ENCODE results near the gene PXDN. TPM values are rescaled to one million over a fixed set of nuclear protein-coding genes. Genes with fewer than 3 reads are reported as not detected.
"Not testable (repeated sequence)": the region's sequence is repeated elsewhere in the genome, so short reads cannot be mapped to it uniquely, and the experiment has no call there.

The PXDN gene
- total and polyA plus RNA-seq, 2 of the 4 experiments (the other 2 are of a cell fraction): 153 to 332 TPM

- H3K14ac ChIP-seq (replicated peaks; ENCODE audit: low read depth, low read length); H3K9ac ChIP-seq (ENCODE audit: low read depth, low read length); intact Hi-C loops (cut with micrococcal nuclease); H3K36me3 ChIP-seq (ENCODE audit: control insufficient read depth, insufficient read depth, low read length); H2AK5ac ChIP-seq (ENCODE audit: low read depth, low read length); H3K56ac ChIP-seq (ENCODE audit: extremely low read depth, insufficient read depth, low read length); H2BK15ac ChIP-seq (ENCODE audit: low read depth, low read length); H2BK20ac ChIP-seq (ENCODE audit: low read depth, low read length); H3K27me3 ChIP-seq (ENCODE audit: control insufficient read depth, insufficient read depth, low read length); BruUV-seq (replicated peaks); H2AK9ac ChIP-seq (replicated peaks; ENCODE audit: low read depth, low read length, poor library complexity); H3K9me3 ChIP-seq (ENCODE audit: control insufficient read depth, insufficient read depth, low read length); H3K18ac ChIP-seq (ENCODE audit: low read depth, low read length); H4K91ac ChIP-seq (ENCODE audit: insufficient read depth, low read depth, low read length); POLR2A ChIA-PET (ENCODE audit: unreplicated experiment); dilution Hi-C loops (cut with HindIII; ENCODE audit: low sequenced_read_pairs, unreplicated experiment); H4K5ac ChIP-seq (ENCODE audit: low read depth, low read length); H3K4me2 ChIP-seq (ENCODE audit: low read depth, low read length); H3K27ac ChIP-seq (ENCODE audit: insufficient read depth, low read length); H3K4me3 ChIP-seq (ENCODE audit: insufficient read depth, low read depth, low read length); ATAC-seq (ENCODE audit: low read depth); H3K4ac ChIP-seq (ENCODE audit: low read depth, low read length); DNase-seq; H2BK5ac ChIP-seq (ENCODE audit: low read depth, low read length, poor library complexity, severe bottlenecking); H2BK120ac ChIP-seq (ENCODE audit: low read depth, low read length); H3K23ac ChIP-seq (ENCODE audit: low read depth, low read length); H4K8ac ChIP-seq (ENCODE audit: low read depth in 2 of 2, low read length in 2 of 2); in situ Hi-C loops (cut with MboI; ENCODE audit: low sequenced_read_pairs): not testable (repeated sequence)
- Histone ChIP-seq H2AFZ (replicated peaks; ENCODE audit: low read length, poor library complexity) (peak overlapping the region; percentile 10), H3K79me1 (ENCODE audit: low read depth in 1 of 2, low read length in 2 of 2) (peaks cover 7 to 82% of the 10 kb centered on the region in 2 experiments; a peak in 3 of 4 replicates), H3K4me1 (ENCODE audit: control insufficient read depth, insufficient read depth, low read length) (peaks cover 17% of the 10 kb centered on the region), H4K20me1 (ENCODE audit: insufficient read depth, low read length) (peaks cover 95% of the 10 kb centered on the region), H3K9me1 (ENCODE audit: insufficient read depth, low read length) (peaks cover 45% of the 10 kb centered on the region)
- CTCF ChIA-PET: interaction anchor here (0.6 kb wide), 1 partner anchor 1011 kb away, joined by 8 read pairs; no protein-coding TSS in a partner anchor
- WGBS, 2 experiments (ENCODE audit: extremely low coverage in 2 of 2, insufficient read length in 1 of 2): 100% methylated on average over 1 of the region's 2 CpGs; no CpG with 5 or more reads in 1 of the 2 experiments
These were observed 28.4 kb downstream of the PXDN start for GRCh38 chr2:1716014-1716305.
